Kidney (tissue), 14 donors: Measurements from ENCODE around the gene PTTG2. TPM values are rescaled to one million over a fixed set of nuclear protein-coding genes. Genes with fewer than 3 reads are reported as not detected.
A peak's percentile ranks its signal among the peaks of the same experiment; 100 is the strongest.

Experiments used
- DNase-seq, 5 donors: peaks; one replicate each; pipeline ENCODE4 v3.0.0-alpha.2; 2013 to 2020
- FAIRE-seq: peaks from 2 replicates; lab custom pipeline; 2012; peaks lifted over from hg19 to GRCh38; lab: Jason Lieb, UNC
- H3K27ac ChIP-seq, 2 donors: one replicate each; pipeline ENCODE4 v1.7.0; 2013; ENCODE audit warnings: low read depth in 2 of 2, low read length in 2 of 2, inconsistent platforms in 1 of 2
- H3K27me3 ChIP-seq: one replicate; pipeline ENCODE4 v1.7.1; 2013; ENCODE audit warnings: low read length, inconsistent platforms; ENCODE audit not compliant: control insufficient read depth, insufficient read depth
- H3K36me3 ChIP-seq, 3 donors: one replicate each; pipeline versions ENCODE4 v1.7.0 to v1.7.1; 2013; ENCODE audit warnings: low read length in 3 of 3, control low read depth in 1 of 3, inconsistent platforms in 1 of 3; ENCODE audit not compliant: insufficient read depth in 3 of 3, control insufficient read depth in 2 of 3
- H3K4me1 ChIP-seq, 3 donors: one replicate each; pipeline versions ENCODE4 v1.7.0 to v1.7.1; 2013; ENCODE audit warnings: low read length in 3 of 3, inconsistent platforms in 1 of 3, low read depth in 1 of 3; ENCODE audit not compliant: control insufficient read depth in 2 of 3, insufficient read depth in 2 of 3
- H3K4me3 ChIP-seq, 3 donors: one replicate each; pipeline versions ENCODE4 v1.7.0 to v1.8.1; 2013; ENCODE audit warnings: low read length in 3 of 3, control low read depth in 1 of 3, inconsistent platforms in 1 of 3
- H3K9ac ChIP-seq, 3 donors: one replicate each; pipeline versions ENCODE4 v1.7.0 to v1.7.1; 2013; ENCODE audit warnings: low read length in 3 of 3, control low read depth in 1 of 3, inconsistent platforms in 1 of 3
- H3K9me3 ChIP-seq, 3 donors: one replicate each; pipeline versions ENCODE4 v1.7.0 to v1.7.1; 2013; ENCODE audit warnings: low read length in 3 of 3, control low read depth in 1 of 3, inconsistent platforms in 1 of 3; ENCODE audit not compliant: control insufficient read depth in 2 of 3, insufficient read depth in 1 of 3
- CTCF ChIP-seq: IDR thresholded peaks from 3 replicates; pipeline ENCODE4 v1.5.1; 2012; ENCODE audit warnings: mild to moderate bottlenecking, moderate library complexity, borderline replicate concordance; ENCODE audit not compliant: insufficient read depth; ENCODE audit errors: extremely low read depth
- intact Hi-C: fragments of 100-400 bp; cut with DNase I; formaldehyde crosslinking; loops from one replicate; pipeline ENCODE4 v1.11.1; 2022
- polyA plus RNA-seq: library from polyadenylated mRNA; stranded (reverse); fragments of 350-450 nt; fragmentation: Illumina TruSeq; extraction: RNeasy Lipid Tissue Mini Kit (QIAGEN cat#74804); gene quantifications from one replicate; pipeline ENCODE4 v1.2.3, GENCODE V29; 2014; ENCODE audit warnings: low read depth, low replicate concordance; ENCODE audit not compliant: insufficient read depth
- total RNA-seq: library from RNA; stranded (reverse); fragmentation: NEBNext Ultra II Directional; extraction: Animal tissue kit (Norgen Biotek cat#: 25700); gene quantifications from one replicate; pipeline ENCODE4 v1.2.1, GENCODE V29; 2021
- donor health status: control.
- donor health status: control.
- donor health status: control.
- donor health status: control.
- donor health status: control.
- donor health status: DM: yes; HTN: yes; CAD: no.
- donor health status: Normal renal cell carcinoma (clear cell type).

PTTG2 gene
- total and polyA plus RNA-seq, 2 donors from 2014 or later, result 1.0 TPM; not detected in 1

- peak overlapping the region; percentile 77 to 97 for H3K27ac ChIP-seq
- no peaks in the 10 kb centered on the region for H3K36me3 ChIP-seq
- peaks cover under 1 to 35% (median 28%) of the 10 kb centered on the region in 3 donors for H3K4me1 ChIP-seq
- DNase-seq (no peak), FAIRE-seq (no peak)
- no peak for TF ChIP-seq CTCF
- intact Hi-C loops, result no loop called here
- no peaks in the 10 kb centered on the region for H3K27me3 ChIP-seq
- peak overlapping the region; percentile 14 to 85 (median 60) for H3K9ac ChIP-seq
- H3K4me3 ChIP-seq, result peak overlapping the region; percentile 38 to 69 (median 39)
- no peaks in the 10 kb centered on the region for H3K9me3 ChIP-seq
Observed at GRCh38 chr4:37976507-37976906, 16.3 kb downstream of the PTTG2 start.

- intact Hi-C loops, result no loop called here
- FAIRE-seq, result no peak
Observed at GRCh38 chr4:37976991-37977470, 16.8 kb downstream of the PTTG2 start.

DNA sequence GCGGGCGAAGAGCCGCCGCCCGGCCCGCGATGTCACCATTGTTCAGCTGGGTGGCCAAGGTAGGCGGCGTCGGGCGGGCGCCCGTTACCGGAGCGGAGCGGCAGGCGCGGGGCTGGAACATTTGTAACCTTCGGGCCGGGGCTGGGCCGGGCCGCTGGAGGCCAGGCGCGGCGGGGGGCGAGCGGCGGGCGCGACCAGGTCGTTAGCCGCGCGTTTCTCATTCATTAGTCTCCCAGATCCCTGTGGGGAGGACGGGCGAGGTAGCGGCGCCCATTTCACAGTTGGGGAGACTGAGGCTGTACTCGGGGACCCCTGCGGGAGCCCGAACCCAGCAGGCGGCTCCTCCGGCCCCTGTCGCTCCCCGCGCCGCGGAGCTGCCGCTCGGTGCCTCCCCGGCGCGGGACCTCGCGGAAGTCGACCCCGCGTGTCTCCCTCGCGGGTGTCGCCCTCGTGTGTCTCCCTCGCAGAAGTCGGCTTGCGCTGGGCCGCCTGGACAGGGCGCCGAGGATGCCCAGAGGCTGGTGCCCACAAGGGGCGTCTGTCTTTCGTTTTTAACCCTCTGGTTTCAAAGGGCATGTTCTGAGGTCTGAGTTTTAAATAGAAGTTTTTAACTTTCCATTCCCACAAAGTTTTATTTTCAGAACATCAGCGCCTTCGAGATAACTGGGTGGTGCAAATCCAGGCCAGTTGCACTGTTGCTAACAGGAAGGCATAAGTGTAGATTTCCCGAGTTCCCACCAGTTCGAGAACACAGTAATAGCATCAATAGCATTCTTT is 17.5 kb downstream of the PTTG2 start:
- H3K27ac ChIP-seq, result peak overlapping the region; percentile 93 to 99
- no peaks in the 10 kb centered on the region for H3K9me3 ChIP-seq
- H3K4me1 ChIP-seq, result peaks cover 5 to 46% (median 37%) of the 10 kb centered on the region in 3 donors
- no peaks in the 10 kb centered on the region for H3K36me3 ChIP-seq
- H3K27me3 ChIP-seq, result no peaks in the 10 kb centered on the region
- peak overlapping the region; percentile 78 to 81 (median 79) for H3K9ac ChIP-seq
- FAIRE-seq (no peak), DNase-seq (peak; percentile 76 to 93 (median 79))
- TF ChIP-seq CTCF, result peak; percentile 50
- H3K4me3 ChIP-seq, result peak overlapping the region; percentile 74 to 90 (median 88)
- intact Hi-C loops, result no loop called here

More at GRCh38 chr4:37976991-37977470, 16.8 kb downstream of the PTTG2 start:
- peak overlapping the region; percentile 14 to 85 (median 60) for H3K9ac ChIP-seq
- no peaks in the 10 kb centered on the region for H3K9me3 ChIP-seq
- DNase-seq, result peak; percentile 88 to 96 (median 92)
- peaks cover 3 to 40% (median 33%) of the 10 kb centered on the region in 3 donors for H3K4me1 ChIP-seq
- peak overlapping the region; percentile 93 to 99 for H3K27ac ChIP-seq
- no peaks in the 10 kb centered on the region for H3K36me3 ChIP-seq
- H3K27me3 ChIP-seq, result no peaks in the 10 kb centered on the region
- H3K4me3 ChIP-seq, result peak overlapping the region; percentile 38 to 74 (median 39)
- no peak for TF ChIP-seq CTCF
